HepG2 (cell line): ENCODE results near the gene IGFLR1. TPM values are rescaled to one million over a fixed set of nuclear protein-coding genes. Genes with fewer than 3 reads are reported as not detected.

ENCODE experiments used
- GMEB2 ChIP-seq: IDR thresholded peaks from 2 replicates; pipeline ENCODE4 v1.6.1; 2016; ENCODE audit warnings: missing biosample characterization, missing genetic modification reagents, low read depth
- HOXA3 ChIP-seq: sonication (generic); formaldehyde crosslinking; IDR thresholded peaks from 2 replicates; pipeline ENCODE4 v1.5.0; 2020; ENCODE audit warnings: missing genetic modification reagents
- HOXA5 ChIP-seq: sonication (generic); formaldehyde crosslinking; IDR thresholded peaks from 2 replicates; pipeline ENCODE4 v1.4.0; 2020; ENCODE audit warnings: missing genetic modification reagents
- IKZF1 ChIP-seq: fragments of 450-650 bp; IDR thresholded peaks from 2 replicates; pipeline ENCODE4 v1.7.1; 2016
- JUN ChIP-seq: sonication (generic); formaldehyde crosslinking; IDR thresholded peaks from 2 replicates; pipeline ENCODE4 v1.4.0; 2020; ENCODE audit warnings: mild to moderate bottlenecking, missing genetic modification reagents
- JUND ChIP-seq: sonication (generic); formaldehyde crosslinking; IDR thresholded peaks from 2 replicates; pipeline ENCODE4 v1.8.0; 2022; ENCODE audit warnings: mild to moderate bottlenecking, missing genetic modification reagents
- ZBTB14 ChIP-seq: sonication (generic); formaldehyde crosslinking; IDR thresholded peaks from 2 replicates; pipeline ENCODE4 v1.4.0; 2020; ENCODE audit warnings: missing genetic modification reagents
- ZNF432 ChIP-seq: sonication (generic); formaldehyde crosslinking; IDR thresholded peaks from 2 replicates; pipeline ENCODE4 v1.5.0; 2020; ENCODE audit warnings: missing genetic modification reagents, mild to moderate bottlenecking, borderline replicate concordance
- ZNF646 ChIP-seq: sonication (generic); formaldehyde crosslinking; IDR thresholded peaks from 2 replicates; pipeline ENCODE4 v1.9.0; 2021; ENCODE audit warnings: mild to moderate bottlenecking, missing genetic modification reagents
- ZNF687 ChIP-seq: sonication (generic); formaldehyde crosslinking; IDR thresholded peaks from 2 replicates; pipeline ENCODE4 v1.5.1; 2020; ENCODE audit warnings: mild to moderate bottlenecking, missing genetic modification reagents, moderate library complexity
- polyA plus RNA-seq, 8 experiments: library from polyadenylated mRNA; depleted of rRNA in 3 of 8; stranded (reverse) in 7 of 8; unstranded in 1 of 8; fragments of >200 nt; fragmentation: Illumina TruSeq in 4 of 8; extraction: Trizol in 4 of 8; gene quantifications; 2 replicates each; pipeline versions ENCODE4 v1.2.1 to v1.2.3, GENCODE V29; 2011 to 2016; ENCODE audit warnings: low read depth in 4 of 8, missing spikeins in 1 of 8, mixed read lengths in 1 of 8; ENCODE audit not compliant: insufficient read depth in 1 of 8
- total RNA-seq, 5 experiments: library from RNA; depleted of rRNA; stranded (reverse); fragments of >200 nt; fragmentation: Illumina TruSeq; extraction: Trizol; gene quantifications; 2 replicates each; pipeline ENCODE4 v1.2.3, GENCODE V29; 2016; ENCODE audit warnings: low read depth in 1 of 5

The IGFLR1 gene
- total and polyA plus RNA-seq, 2 of the 13 experiments (the other 11 are each of a cell fraction or from before 2014, with no cell fraction given), result 5.4 to 8.9 TPM

GRCh38 chr19:35775298-35776101, 33.2 kb upstream of the IGFLR1 start, which contains the start of gene ARHGAP33 (continued):
- TF ChIP-seq HOXA3 (CRISPR knock-in tag), result peak; percentile 80
- no peak for TF ChIP-seq IKZF1
- peak; percentile 84 for TF ChIP-seq ZBTB14 (CRISPR knock-in tag)
- TF ChIP-seq GMEB2, result no peak
- no peak; the same call in 1 of the 2 replicates for TF ChIP-seq ZNF687 (CRISPR knock-in tag)
- no peak for TF ChIP-seq JUN (CRISPR knock-in tag)
- no peak for TF ChIP-seq ZNF646
- TF ChIP-seq JUND (CRISPR knock-in tag), result no peak
- TF ChIP-seq HOXA5 (CRISPR knock-in tag), result no peak
- TF ChIP-seq ZNF432 (CRISPR knock-in tag), result no peak
